Right renal cortex interstitium (tissue), 3 donors: Measurements from ENCODE around the gene STK17B. TPM values are rescaled to one million over a fixed set of nuclear protein-coding genes. Genes with fewer than 3 reads are reported as not detected.
A peak's percentile ranks its signal among the peaks of the same experiment; 100 is the strongest.
"Not testable (repeated sequence)": the region's sequence is repeated elsewhere in the genome, so short reads cannot be mapped to it uniquely, and the experiment has no call there.

Experiments
- DNase-seq, 3 donors: peaks; one replicate each; pipeline ENCODE4 v3.0.0-alpha.2; 2013; ENCODE audit warnings: low read depth in 3 of 3, low spot score in 2 of 3
- polyA plus RNA-seq, 3 donors: library from polyadenylated mRNA; unstranded; fragments of 120-200 nt; gene quantifications; one replicate each; pipeline ENCODE4 v1.2.1, GENCODE V29; 2013; ENCODE audit not compliant: insufficient read length in 3 of 3

Gene STK17B
- 10 to 100 TPM; 11.4 to 12.0 (median 11.8) TPM for polyA plus RNA-seq

DNA sequence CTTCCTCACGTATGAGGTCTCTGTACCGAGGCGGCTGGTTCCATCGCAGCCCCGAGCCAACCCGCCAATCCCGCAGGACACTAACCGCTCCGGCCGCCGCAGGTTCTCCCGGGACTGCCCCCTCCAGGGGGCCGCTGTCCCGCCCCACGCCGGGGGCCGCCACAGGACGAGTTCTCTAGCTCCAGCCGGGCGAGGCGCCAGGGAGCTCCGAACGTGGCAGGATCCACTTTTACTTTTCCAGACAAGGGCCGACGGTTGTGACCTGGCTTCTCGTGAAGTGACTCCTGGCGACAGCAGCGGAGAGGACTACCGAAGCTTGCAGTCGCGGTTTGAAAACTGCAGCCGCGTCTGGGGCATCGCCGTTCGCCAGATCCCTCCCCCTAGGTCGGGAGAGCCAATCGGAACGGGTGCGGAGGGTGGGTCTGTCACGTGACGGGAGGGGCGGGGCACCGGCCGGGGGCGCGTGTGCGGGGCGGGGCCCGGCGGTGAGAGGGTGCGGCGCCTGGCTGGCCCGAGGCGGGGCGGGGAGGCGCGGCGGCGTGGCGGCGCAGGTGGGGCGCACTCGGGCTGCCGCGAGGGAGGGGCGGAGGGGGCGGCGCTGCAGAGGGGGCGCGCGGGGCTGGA lies at the start of gene STK17B:
Gene STK17B, minus strand, starts transcription at position 331 of the 624 bp plus-strand sequence. CDS start 8,195 bp downstream, outside the sequence.
- DNase-seq, result peak; percentile 81 to 85 (median 84)

- no peak for DNase-seq
These were observed 49.3 kb upstream of the STK17B start for GRCh38 chr2:196220671-196221070.

GRCh38 chr2:196219671-196220070 lies 48.3 kb upstream of the STK17B start:
- no peak for DNase-seq

- no peak for DNase-seq
These were observed 46.7 kb upstream of the STK17B start for GRCh38 chr2:196218106-196218505.

DNA sequence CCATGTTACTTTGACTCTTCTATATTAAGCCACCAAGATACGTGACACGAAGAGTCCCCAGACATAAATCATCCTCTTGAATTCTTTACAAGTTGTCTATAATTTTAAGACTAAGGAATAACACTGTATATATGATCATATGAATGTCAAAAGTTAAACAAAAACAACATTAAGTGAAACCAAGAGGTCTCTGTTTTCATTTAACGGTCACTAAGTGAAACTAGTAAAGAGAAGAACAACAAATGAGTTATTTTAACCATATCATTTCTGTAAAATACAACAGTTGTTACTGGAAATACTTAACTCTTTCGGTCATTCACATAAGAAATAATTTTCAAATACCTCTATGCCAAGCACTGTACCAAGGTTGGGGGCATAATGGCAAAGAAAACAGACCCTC lies 45.7 kb upstream of the STK17B start:
- DNase-seq, result no peak

- no peak for DNase-seq
These were observed 44.0 kb upstream of the STK17B start for GRCh38 chr2:196215376-196215775.

- DNase-seq, result no peak
These were observed 42.8 kb upstream of the STK17B start for GRCh38 chr2:196214156-196214555.

DNA sequence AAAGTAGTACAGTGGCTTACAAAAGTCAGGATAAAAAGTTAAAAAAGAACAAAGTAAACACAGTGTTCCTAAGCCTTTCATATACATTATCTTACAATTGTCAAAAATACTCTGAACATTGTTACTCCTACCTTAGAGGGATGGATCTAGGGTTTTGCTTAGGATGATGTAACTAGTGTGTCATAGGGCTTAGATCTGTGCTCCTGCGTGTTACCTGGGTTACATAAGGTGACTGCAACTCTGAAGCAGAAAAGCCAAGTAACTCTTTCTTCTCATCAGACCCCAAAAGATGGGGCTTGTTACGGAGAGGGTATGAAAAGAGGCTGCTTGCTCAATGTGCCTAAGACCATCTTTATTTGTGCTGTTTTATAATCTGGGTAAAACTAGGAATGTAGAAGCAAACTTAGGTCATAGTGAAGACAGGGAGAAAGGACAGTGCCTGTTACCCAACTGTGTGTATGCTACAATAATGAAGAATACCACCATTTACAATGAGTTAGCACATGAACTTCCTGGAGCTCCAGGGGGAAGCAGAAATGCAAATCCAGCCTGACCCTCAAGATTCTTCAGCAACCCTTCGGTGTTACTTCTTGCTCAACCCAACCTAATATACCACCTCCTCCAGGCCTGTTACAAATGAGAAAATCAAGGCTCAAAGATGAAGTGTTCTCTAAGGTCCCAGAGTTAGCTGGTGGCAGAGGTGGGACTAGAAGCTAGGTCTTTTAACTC lies 42.0 kb upstream of the STK17B start:
- DNase-seq, result no peak

- no peak for DNase-seq
These were observed 37.5 kb upstream of the STK17B start for GRCh38 chr2:196208915-196209314.

DNA sequence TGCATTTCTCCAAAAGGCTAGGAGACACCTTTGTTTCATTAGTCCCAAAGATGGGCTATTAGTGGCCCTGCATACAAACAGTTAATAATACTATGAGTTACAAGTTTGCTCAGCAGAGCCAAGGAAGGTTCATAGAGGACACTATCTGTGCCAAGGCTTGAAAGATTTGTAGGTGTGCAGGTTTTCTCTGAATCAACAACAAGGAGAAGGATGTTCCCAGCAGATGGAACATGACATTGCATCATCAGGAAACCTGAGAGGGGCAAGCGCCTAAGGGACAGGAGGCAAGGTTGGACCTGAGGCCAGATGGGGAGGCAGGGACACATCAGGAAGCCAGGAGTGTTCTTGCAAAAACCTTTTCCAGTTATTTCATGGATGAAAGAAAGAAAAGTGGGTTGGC lies 35.4 kb upstream of the STK17B start:
- DNase-seq, result no peak

DNA sequence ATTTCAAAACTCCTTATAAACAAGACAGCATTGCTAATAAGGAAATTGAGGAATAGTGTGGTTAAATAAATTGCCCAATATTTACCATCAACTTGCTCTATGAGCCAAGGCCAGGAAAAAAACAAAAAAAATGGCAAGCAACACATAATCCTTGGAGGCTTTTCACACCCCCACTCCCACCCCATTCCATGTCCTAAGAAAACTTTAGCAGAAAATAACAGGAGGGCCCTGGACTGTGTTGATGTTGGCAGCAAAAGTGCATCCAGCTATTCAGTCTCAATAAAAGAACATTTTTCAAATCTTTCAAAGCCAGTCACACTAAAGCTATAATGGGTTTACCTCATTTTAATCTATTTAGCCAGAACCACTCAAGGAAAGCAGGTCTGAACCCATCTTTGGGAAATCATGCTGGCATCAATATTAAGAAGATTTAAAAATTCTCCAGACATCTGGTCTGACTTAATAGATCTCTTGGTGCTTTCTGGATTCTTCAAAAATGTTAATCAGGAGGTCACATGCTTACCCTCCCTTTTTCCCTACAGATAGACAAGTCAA lies 34.6 kb upstream of the STK17B start:
- no peak for DNase-seq

DNA sequence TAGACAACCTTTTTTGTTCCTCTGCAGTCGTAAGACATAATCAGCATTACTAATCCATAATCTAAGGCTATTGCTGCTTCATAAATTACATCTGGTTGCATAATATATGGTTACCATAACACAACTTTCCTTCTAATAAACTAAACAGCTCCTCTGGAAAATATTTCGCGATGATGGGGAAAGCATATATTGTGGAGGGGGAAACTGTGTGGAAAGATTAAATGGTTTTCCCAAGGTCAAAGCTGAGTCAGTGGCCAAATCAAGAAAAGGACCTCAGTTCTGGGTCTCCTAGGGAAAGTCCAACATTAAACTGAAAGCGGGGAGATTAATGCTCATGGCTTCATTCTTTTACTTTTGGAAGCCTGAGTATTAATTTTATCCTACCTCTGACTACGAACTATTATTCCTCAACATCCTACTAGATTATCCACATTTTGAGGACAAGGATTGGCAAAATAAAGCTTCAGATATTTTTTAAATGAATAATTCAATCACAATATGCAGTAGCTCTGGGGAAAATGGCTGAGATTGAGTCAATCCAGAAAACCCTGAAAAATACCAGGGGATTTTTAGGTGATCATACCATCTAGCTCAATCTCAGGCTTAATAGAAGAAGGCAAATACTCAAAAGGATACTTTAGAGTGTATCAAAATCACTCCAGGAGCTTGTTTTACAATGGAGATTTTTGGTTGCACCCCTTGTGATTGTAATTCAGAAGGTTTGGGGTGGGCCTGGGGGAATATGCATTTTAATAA lies 33.8 kb upstream of the STK17B start:
- DNase-seq, result no peak

DNA sequence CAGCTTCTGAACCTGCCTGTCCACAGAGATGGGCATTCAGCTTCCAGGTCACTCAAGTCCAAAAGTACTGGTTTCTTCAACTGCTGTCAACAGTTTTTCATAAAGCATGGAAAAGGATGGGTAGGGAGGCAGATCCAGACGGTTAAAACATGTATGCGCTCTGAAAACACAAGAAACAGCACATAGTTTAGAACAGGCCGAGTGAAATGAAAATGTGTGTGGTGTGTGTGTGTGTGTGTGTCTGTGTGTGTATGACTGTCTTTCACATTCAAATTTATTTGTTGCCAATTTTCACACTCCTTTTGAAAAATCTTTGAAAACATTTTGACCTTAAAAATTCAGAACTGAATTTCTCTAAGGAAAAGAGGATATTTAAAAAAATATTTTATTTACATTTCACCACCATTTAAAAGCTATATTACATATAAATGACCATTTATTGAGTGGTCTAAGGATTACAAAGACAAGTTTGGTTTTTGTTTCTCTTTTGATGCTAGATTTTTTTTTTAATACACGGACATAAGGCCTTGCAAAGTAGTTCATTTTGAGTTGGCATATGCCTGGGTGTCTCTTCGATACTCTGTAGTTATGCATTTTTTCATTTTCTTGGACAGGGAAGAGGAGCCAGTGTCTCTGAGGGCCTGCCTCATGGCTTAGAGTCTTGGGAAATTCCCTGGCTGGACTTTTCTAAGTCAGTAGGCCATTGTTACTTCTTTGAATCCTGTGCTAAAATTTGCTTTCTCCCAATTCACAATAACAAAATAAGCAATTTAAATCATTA lies 30.0 kb upstream of the STK17B start:
- DNase-seq, result no peak

- no peak for DNase-seq
These were observed 29.2 kb upstream of the STK17B start for GRCh38 chr2:196200557-196200956.

GRCh38 chr2:196195758-196196157 lies 24.4 kb upstream of the STK17B start:
- DNase-seq, result no peak

GRCh38 chr2:196195302-196195701 lies 23.9 kb upstream of the STK17B start:
- DNase-seq, result no peak

DNA sequence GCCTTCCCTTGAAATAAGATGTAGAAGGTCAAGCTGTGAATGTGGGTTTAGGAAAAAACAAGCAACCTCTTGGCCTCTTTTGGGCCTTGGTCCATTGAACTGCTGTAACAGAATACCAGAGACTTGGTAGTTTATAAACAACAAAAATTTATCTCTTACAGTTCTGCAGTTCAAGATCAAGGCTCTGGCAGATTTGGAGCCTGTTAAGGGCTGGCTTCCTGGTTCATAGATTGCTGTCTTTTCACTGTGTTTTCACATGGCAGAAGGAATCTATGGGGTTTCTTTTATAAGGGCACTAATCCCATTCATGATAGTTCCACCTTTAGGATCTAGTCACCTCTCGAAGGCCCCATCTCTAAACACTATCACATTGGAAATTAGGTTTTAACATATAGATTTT lies 20.2 kb upstream of the STK17B start:
- DNase-seq, result no peak

- DNase-seq, result no peak
These were observed 16.6 kb upstream of the STK17B start for GRCh38 chr2:196187898-196188458.

GRCh38 chr2:196187175-196187700 lies 15.9 kb upstream of the STK17B start:
- not testable (repeated sequence) for DNase-seq
